SJSA1 (cell line): ENCODE results near the gene VENTX. TPM values are rescaled to one million over a fixed set of nuclear protein-coding genes. Genes with fewer than 3 reads are reported as not detected.

Source experiments
- DNase-seq, 2 experiments: peaks; one replicate each; pipeline ENCODE4 v3.0.0-alpha.2; 2015 to 2020; ENCODE audit warnings: low spot score in 2 of 2, low read depth in 1 of 2
- H3K27ac ChIP-seq: fragments of 250-450 bp; sonication (Bioruptor Pico); 2 replicates; pipeline ENCODE4 v1.5.1; 2020; ENCODE audit warnings: mild to moderate bottlenecking, moderate library complexity
- H3K27me3 ChIP-seq: fragments of 250-450 bp; sonication (Bioruptor Pico); replicated peaks from 2 replicates; pipeline ENCODE4 v1.5.1; 2020; ENCODE audit warnings: mild to moderate bottlenecking, moderate library complexity
- H3K36me3 ChIP-seq: fragments of 250-450 bp; sonication (Bioruptor Pico); 2 replicates; pipeline ENCODE4 v1.5.1; 2020; ENCODE audit warnings: mild to moderate bottlenecking
- H3K4me1 ChIP-seq: fragments of 250-450 bp; sonication (Bioruptor Pico); replicated peaks from 2 replicates; pipeline ENCODE4 v1.6.1; 2021; ENCODE audit warnings: mild to moderate bottlenecking
- H3K4me3 ChIP-seq: fragments of 250-450 bp; sonication (Bioruptor Pico); 2 replicates; pipeline ENCODE4 v1.5.1; 2020; ENCODE audit warnings: mild to moderate bottlenecking
- H3K9me3 ChIP-seq: fragments of 250-450 bp; sonication (Bioruptor Pico); replicated peaks from 2 replicates; pipeline ENCODE4 v1.5.1; 2020; ENCODE audit warnings: mild to moderate bottlenecking
- total RNA-seq: library from RNA; depleted of rRNA; stranded (reverse); fragments of >200 nt; shearing (Covaris generic); gene quantifications from 2 replicates; pipeline ENCODE4 v1.2.3, GENCODE V29; 2014

Gene VENTX
- total RNA-seq, 1 experiment from 2014 or later = not detected

DNA sequence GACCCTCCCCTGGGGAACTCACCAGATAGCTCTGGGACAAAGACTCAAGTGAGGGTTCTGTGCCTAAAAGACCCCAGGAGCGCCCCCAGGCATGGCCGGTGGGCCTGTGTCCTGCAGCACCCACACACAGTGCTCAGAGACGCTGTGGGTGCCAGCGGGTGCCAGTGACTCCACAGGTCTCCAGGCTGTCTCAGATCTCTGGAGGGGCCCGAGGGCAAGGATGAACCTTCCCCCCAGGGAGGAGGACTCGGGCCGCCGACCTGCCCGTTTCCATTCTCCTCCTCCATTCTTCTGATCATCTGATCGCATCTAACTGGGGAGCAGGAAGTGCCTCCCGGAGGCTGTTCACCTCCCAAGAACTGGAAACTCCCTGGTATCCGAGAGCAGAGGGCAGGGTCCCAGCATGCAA is 38.0 kb downstream of the VENTX start:
- Histone ChIP-seq H3K4me3 (no peak overlapping the region), H3K27me3 (peaks cover 17% of the 10 kb centered on the region), H3K9me3 (no peaks in the 10 kb centered on the region), H3K4me1 (no peaks in the 10 kb centered on the region), H3K27ac (no peak overlapping the region), H3K36me3 (peaks cover 13% of the 10 kb centered on the region)
- DNase-seq = no peak

DNA sequence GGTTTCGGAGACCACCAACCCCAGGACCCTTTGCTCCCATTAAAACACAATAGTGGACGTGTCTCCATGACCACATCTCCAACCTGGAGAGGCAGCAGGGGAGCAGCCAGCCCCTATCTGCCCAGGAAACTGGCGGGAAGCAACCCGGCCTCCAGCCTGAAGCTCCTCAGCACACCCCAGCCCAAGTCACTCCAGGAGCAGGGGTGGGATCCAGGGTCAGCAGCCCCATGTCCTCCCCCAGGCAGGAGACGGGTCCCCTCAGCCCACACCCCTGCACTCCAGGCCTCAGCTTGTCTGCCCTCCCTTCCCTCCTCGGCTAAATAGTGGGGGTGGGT is 38.4 kb downstream of the VENTX start:
- peaks cover 17% of the 10 kb centered on the region for H3K27me3 ChIP-seq
- H3K9me3 ChIP-seq = no peaks in the 10 kb centered on the region
- DNase-seq = no peak
- no peaks in the 10 kb centered on the region for H3K4me1 ChIP-seq
- H3K27ac ChIP-seq = no peak overlapping the region
- H3K4me3 ChIP-seq = no peak overlapping the region
- peaks cover 13% of the 10 kb centered on the region for H3K36me3 ChIP-seq

DNA sequence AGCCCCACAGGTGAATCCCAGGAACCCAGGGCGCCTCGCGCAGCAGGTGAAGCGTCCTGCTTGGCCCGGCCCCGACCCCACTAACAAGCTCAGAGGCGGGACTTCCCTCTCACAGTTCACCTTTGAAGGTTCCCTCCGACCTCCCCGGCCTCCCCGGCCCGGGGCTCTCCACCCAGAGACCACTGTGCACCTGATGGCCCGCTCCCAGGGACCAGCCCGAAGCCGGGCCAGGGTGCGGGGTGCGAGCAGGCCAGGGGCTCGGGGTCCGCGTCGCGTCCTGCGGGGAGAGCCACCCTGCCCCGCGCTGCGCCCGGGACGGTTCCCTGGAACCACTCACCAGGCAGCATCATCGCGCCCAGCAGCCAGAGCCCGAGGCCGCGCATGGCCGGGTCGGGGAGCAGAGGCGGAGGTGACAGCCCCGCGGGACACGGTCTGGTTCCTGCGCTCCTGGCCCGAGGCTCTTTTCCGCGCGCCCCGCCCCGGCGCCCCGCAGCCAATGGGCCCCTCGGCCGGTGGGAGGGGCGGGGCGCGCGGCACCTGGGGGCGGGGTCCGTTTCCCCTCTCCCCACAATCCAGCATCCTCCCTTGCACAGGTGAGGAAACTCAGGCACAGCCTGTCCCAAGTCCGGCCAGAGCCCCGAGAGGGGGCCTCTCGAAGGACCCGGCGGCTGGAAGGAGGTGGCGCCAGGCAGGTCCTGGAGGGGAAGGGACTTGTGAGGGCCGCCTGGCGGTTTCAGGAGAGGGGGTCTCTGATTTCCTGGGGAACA is 39.0 kb downstream of the VENTX start, which contains the start of gene ADAM8:
ADAM8 (minus strand) TSS at position 434 of the 767 bp plus-strand sequence; CDS start at position 383, 51 bp downstream.
- peaks cover 17% of the 10 kb centered on the region for H3K27me3 ChIP-seq
- DNase-seq = no peak
- no peaks in the 10 kb centered on the region for H3K9me3 ChIP-seq
- no peaks in the 10 kb centered on the region for H3K4me1 ChIP-seq
- H3K27ac ChIP-seq = no peak within 1 kb of the TSS
- H3K36me3 ChIP-seq = peaks cover 18% of the 10 kb centered on the region
- H3K4me3 ChIP-seq = no peak within 1 kb of the TSS

DNA sequence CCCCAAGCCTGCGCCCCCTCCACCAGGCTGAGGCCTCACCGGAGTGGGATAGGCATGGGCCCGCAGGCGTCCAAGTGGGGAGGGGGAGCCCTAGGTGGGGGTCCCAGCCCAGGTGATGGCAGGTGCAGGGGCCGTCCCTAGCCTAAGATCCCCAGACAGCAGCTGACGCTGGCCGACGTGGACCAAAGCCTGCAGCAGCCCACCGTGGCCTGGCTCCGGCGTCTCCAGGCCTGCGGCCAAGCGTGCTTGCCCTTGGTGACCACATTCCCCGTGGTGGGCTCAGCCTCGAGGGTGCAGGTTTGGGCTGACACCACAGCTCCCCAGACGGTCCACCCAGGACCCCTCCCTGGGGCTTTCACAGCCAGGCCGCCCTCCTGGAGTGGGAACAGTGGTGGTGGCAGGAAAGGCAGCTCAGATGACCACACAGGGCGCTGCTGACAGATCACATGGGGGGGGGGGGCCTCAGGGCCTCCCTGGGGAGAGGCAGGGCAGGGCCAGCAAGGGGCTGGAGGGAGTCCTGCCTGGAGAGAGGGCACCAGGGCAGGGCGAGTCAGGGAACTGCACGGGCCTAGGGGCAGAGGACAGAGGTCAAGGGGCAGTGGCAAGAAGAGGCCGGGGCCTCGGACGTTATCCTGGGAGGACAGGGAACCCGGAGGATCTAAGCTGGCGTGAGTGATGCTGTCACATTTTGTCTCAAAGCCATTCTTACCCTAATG is 39.8 kb downstream of the VENTX start:
- no peak for DNase-seq
- peaks cover 26% of the 10 kb centered on the region for H3K36me3 ChIP-seq
- no peaks in the 10 kb centered on the region for H3K9me3 ChIP-seq
- H3K4me3 ChIP-seq = no peak overlapping the region
- H3K27me3 ChIP-seq = peaks cover 17% of the 10 kb centered on the region
- H3K27ac ChIP-seq = no peak overlapping the region
- H3K4me1 ChIP-seq = no peaks in the 10 kb centered on the region

DNA sequence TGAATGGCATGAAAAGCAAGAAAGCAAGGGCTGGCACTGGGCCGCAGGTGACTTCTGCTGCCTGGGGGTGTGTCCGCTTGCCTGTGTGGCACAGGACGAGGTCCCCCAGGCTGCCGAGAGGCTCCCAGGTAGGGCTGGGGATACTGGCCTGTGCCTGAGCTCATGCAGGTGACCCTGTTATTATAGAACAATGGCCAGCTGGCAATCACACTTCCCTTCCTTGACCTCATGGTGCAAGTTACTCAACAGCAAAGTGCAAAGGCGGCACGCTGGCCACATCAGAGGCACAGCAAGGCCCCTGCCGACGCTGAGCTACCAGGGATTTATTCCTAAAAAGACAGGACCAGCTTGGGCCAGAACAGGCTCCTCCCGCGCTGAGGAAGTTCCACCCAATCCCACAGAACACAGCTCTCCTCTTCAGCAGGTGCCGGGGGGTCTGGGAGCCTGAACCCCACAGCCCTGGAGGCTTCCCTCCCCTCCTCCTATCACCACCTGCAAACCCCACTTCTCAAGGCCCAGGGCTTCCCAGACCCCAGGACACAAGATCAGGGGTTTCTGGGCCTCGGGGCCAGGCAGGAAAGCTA is 40.4 kb downstream of the VENTX start:
- H3K27ac ChIP-seq = no peak overlapping the region
- H3K4me1 ChIP-seq = no peaks in the 10 kb centered on the region
- H3K27me3 ChIP-seq = peaks cover 17% of the 10 kb centered on the region
- H3K4me3 ChIP-seq = no peak overlapping the region
- no peaks in the 10 kb centered on the region for H3K9me3 ChIP-seq
- peaks cover 32% of the 10 kb centered on the region for H3K36me3 ChIP-seq
- DNase-seq = no peak

DNA sequence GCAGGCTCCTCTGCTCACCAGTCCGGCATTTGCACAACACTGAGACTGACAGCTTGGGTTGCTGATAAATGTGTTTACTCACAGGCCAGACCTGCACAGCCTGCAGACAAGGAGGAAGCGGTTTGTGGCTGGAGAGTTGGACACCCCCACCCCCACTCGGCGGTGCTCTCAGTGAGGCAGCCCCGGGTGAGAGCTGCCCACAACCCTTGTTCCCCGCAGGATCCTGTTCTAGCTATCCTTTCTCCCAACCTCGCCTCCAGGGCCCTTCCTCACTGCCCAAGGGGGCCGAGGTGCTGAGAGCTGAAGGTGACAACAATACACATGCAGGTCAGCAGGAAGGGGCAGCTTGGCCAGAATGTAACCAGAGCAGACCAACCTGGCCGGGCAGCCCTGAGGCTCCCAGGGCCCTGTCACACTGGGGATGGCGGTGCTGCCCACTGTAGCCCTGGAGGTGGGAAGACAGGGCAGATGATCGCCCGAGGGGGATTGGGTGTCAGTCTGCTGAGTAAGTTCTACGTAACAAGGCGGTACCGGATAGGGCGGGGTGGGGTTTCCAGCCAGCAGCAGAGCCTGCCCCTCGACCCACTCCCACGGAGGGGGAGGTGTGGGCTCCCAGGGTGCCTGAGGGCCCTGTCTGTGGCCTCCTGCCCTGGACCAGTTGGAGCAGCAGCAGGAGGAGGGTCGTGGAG is 41.1 kb downstream of the VENTX start:
- DNase-seq = no peak
- Histone ChIP-seq H3K4me1 (no peaks in the 10 kb centered on the region), H3K9me3 (no peaks in the 10 kb centered on the region), H3K36me3 (peaks cover 37% of the 10 kb centered on the region), H3K27ac (no peak overlapping the region), H3K27me3 (peaks cover 17% of the 10 kb centered on the region), H3K4me3 (no peak overlapping the region)

DNA sequence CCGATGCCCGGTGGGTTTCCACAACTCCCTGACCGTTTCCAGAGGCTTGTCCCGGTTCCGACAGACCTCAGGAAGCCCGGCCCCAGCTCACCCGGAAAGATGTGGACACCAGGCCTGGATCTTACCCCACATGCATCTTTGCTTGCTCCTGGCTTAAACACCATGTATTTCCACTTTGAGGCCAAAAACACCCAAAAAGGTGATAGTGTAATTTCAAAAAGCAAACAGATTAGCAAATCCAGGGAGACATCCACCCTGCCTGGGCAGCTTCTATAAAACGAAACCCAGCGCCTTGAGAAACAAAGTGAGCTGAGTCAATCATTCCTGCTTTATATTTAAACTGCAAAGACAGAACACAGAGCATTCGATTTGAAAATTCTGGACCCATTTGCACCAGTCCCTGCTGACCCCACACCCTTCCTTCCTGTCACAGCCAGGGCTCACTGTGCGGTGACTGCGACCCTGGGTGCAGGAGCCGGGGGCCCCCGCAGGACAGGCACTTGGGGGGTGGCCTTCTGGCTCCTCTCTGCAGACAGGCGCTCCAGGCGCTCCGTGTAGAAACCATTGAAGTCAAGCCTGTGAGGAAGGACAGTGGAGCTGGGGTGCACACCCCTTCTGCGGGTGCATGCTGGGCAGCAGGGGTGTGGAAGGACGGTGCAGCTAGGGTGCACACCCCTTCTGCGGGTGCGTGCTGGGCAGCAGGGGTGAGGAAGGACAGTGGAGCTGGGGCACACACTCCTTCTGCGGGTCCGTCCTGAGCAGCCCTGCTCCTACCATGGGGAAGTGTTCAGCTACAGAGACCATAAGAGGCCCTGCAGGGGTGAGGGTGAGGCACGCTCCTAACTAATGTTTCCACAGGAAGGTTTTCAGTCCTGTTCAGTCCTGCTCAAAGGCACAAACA is 41.9 kb downstream of the VENTX start:
- DNase-seq = no peak
- Histone ChIP-seq H3K9me3 (no peaks in the 10 kb centered on the region), H3K27me3 (peaks cover 17% of the 10 kb centered on the region), H3K4me1 (no peaks in the 10 kb centered on the region), H3K36me3 (peaks cover 45% of the 10 kb centered on the region), H3K4me3 (no peak overlapping the region), H3K27ac (no peak overlapping the region)

DNA sequence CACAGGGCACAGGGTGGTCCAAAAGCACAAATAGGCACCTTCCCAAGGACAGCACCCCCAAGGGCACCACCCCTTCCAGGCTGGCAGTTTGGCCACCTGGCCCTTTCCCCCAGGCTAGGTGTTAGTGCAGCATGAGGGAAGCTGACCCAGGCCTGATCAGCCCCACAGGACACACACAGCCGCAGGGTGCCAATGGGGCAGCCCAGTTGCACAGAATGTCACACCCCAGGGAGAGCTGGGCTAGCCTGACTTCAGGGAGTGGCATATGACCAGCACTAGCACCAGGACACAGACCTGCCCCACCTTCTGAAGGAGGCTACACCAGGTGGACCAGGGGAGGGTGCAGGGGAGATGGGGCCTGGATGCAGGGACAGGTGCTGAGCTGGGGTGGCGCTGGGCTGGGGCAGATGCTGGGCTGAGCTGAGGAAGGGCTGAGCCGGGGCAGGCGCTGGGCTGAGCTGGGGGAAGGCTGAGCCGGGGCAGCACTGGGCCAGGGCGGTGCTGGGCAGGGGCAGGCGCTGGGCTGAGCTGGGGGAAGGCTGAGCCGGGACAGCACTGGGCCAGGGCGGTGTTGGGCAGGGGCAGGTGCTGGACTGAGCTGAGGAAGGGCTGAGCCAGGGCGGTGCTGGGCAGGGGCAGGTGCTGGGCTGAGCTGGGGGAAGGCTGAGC is 42.9 kb downstream of the VENTX start:
- no peaks in the 10 kb centered on the region for H3K9me3 ChIP-seq
- H3K27ac ChIP-seq = no peak overlapping the region
- peaks cover 55% of the 10 kb centered on the region for H3K36me3 ChIP-seq
- no peak overlapping the region for H3K4me3 ChIP-seq
- DNase-seq = no peak
- H3K4me1 ChIP-seq = no peaks in the 10 kb centered on the region
- H3K27me3 ChIP-seq = peaks cover 15% of the 10 kb centered on the region

DNA sequence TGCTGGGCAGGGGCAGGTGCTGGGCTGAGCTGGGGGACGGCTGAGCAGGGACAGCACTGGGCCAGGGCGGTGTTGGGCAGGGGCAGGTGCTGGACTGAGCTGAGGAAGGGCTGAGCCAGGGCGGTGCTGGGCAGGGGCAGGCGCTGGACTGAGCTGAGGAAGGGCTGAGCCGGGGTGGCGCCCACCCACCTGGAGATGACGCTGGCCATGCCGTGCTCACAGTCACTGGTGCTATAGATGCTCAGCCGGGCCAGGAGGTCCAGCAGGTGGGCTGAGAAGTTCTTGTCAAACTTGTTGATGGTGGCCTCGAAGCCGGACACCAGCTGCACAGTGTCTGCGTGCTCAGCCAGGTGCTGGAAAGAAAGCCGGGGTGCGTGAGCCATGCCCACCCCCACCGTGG is 43.4 kb downstream of the VENTX start:
- Histone ChIP-seq H3K9me3 (no peaks in the 10 kb centered on the region), H3K27me3 (peaks cover 9% of the 10 kb centered on the region), H3K4me3 (no peak overlapping the region), H3K4me1 (no peaks in the 10 kb centered on the region), H3K36me3 (peaks cover 60% of the 10 kb centered on the region), H3K27ac (no peak overlapping the region)
- no peak for DNase-seq

DNA sequence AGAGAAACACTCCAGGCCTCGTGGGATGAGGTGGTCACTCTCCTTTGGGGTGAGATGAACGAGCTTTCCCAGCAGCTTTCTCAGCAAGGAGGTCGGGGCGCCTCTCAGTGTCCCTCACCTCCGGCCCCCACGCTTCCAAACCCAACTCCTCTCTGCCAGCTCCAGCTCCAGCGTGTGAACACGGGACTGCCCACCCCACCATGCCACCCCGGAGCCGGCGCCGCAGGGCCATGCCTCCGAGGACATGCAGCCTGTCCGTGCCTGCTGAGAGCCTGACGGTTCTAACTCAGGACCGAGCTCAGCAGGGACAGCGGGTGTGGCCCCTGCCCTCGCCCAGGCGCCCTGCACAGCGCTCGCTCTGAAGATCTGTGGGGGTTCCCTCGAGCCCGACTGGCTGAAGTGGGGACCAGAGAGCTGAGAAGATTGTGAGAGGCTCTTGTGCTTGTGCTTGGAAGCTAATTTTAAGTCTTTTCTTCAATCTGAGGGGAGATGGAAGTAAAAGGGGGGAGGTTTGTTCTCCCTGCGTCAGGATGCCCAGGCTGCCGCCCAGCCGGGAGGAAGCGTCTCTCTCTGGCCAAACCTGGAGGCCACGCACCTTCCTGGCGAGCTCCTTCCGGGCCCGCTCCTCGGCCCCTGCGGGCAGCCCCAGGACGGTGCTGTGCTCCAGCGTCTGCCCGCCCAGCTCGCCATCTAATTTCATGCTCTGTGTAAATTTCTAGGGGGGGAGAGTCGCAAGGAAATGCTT is 44.1 kb downstream of the VENTX start:
- H3K27ac ChIP-seq = no peak overlapping the region
- H3K36me3 ChIP-seq = peaks cover 68% of the 10 kb centered on the region
- no peaks in the 10 kb centered on the region for H3K4me1 ChIP-seq
- no peak overlapping the region for H3K4me3 ChIP-seq
- no peak for DNase-seq
- H3K27me3 ChIP-seq = peaks cover 2% of the 10 kb centered on the region
- H3K9me3 ChIP-seq = no peaks in the 10 kb centered on the region

DNA sequence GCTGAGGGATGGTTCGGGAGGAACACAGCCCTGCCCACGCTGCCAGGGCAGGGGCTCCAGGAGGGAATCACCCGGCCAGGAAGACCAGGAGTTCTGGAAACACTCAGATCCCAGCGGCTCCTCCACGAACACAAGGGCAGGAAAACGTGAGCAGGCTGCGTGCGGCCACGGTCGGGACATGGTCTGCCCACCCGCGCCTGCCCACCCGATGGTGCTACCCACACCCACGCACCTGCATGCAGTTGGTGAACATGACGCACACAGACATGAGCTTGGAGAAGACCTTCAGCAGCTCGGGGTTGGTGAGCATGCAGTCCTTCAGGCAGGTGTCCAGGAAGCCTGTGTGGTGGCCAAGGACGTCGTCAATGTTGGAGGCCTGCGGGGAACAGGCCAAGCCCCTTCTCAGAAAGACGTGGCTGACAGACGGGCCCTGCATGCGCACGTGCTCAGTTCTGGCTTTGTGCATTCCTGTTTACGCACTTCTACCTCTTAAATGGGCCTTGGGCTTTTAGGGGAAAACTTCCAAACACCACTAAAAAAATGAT is 45.3 kb downstream of the VENTX start:
- no peak for DNase-seq
- no peaks in the 10 kb centered on the region for H3K4me1 ChIP-seq
- H3K27ac ChIP-seq = no peak overlapping the region
- no peaks in the 10 kb centered on the region for H3K9me3 ChIP-seq
- H3K27me3 ChIP-seq = no peaks in the 10 kb centered on the region
- H3K36me3 ChIP-seq = peaks cover 76% of the 10 kb centered on the region
- no peak overlapping the region for H3K4me3 ChIP-seq

DNA sequence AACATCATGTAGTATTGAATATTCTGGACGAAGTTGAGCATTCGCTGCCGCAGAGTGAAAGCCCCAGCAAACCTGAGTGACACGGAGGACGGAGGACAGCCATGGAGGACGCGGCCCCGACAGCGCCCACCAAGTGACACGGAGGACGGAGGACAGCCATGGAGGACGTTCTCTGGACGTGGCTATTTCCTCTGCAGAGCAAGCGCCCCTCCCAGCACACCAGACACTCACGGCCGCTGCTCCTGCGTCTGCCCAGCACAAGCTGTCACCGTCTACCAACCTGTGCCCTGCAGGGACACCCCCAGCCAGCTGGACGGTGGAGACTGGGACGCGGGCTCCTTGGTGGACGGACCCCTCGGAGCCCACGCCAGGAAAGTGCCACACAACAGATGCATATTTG is 46.3 kb downstream of the VENTX start:
- Histone ChIP-seq H3K27ac (no peak overlapping the region), H3K4me1 (no peaks in the 10 kb centered on the region), H3K4me3 (no peak overlapping the region), H3K9me3 (no peaks in the 10 kb centered on the region), H3K27me3 (no peaks in the 10 kb centered on the region), H3K36me3 (peaks cover 80% of the 10 kb centered on the region)
- DNase-seq = no peak
